ENCODE measurements around the gene SNX4.

- TF ChIP-seq CTCF (IDR thresholded peaks at IDR 0.05; ENCODE audit: poor library complexity, severe bottlenecking) (no peak), SMC3 (conservative IDR thresholded peaks at IDR 0.05; ENCODE audit: poor library complexity) (no peak)
Measured at GRCh38 chr3:125414669-125415068, 105.3 kb downstream of the SNX4 start.
